Neuronal stem cell (in vitro differentiated cells): Measurements from ENCODE around the gene SGF29.
"Not testable (repeated sequence)": the region's sequence is repeated elsewhere in the genome, so short reads cannot be mapped to it uniquely, and the experiment has no call there.

Experiments
- DNase-seq: peaks from one replicate; pipeline ENCODE4 v3.0.0-alpha.2; 2013; ENCODE audit warnings: low spot score
- H2AFZ ChIP-seq: one replicate; pipeline ENCODE4 v1.6.1; 2013; ENCODE audit warnings: mild to moderate bottlenecking, low read length, inconsistent platforms
- H2AK5ac ChIP-seq: 2 replicates; pipeline ENCODE4 v1.6.1; 2013; ENCODE audit warnings: low read depth, mild to moderate bottlenecking, inconsistent platforms, low read length, moderate library complexity, mixed read lengths
- H2BK120ac ChIP-seq: 2 replicates; pipeline ENCODE4 v1.6.1; 2013; ENCODE audit warnings: low read depth, mild to moderate bottlenecking, inconsistent platforms, low read length, moderate library complexity, mixed read lengths
- H2BK12ac ChIP-seq: one replicate; pipeline ENCODE4 v1.6.1; 2013; ENCODE audit warnings: low read length, inconsistent platforms
- H2BK15ac ChIP-seq: 2 replicates; pipeline ENCODE4 v1.6.1; 2013; ENCODE audit warnings: mild to moderate bottlenecking, low read length, inconsistent platforms, mixed read lengths
- H2BK5ac ChIP-seq: one replicate; pipeline ENCODE4 v1.6.1; 2013; ENCODE audit warnings: inconsistent platforms, mild to moderate bottlenecking, low read length, moderate library complexity
- H3K14ac ChIP-seq: one replicate; pipeline ENCODE4 v1.6.1; 2013; ENCODE audit warnings: low read length, inconsistent platforms
- H3K18ac ChIP-seq: 2 replicates; pipeline ENCODE4 v1.6.1; 2013; ENCODE audit warnings: low read length, inconsistent platforms
- H3K23ac ChIP-seq: 2 replicates; pipeline ENCODE4 v1.6.1; 2013; ENCODE audit warnings: low read depth, mild to moderate bottlenecking, mixed read lengths, low read length, inconsistent platforms; ENCODE audit not compliant: poor library complexity
- H3K27ac ChIP-seq: replicated peaks from 3 replicates; pipeline ENCODE4 v1.5.1; 2013; ENCODE audit warnings: low read length, inconsistent platforms
- H3K27me3 ChIP-seq, 3 experiments: 2 replicates each; pipeline ENCODE4 v1.6.1; 2013; ENCODE audit warnings: low read length in 3 of 3, mild to moderate bottlenecking in 2 of 3, inconsistent platforms in 1 of 3, low read depth in 1 of 3, mixed read lengths in 1 of 3, moderate library complexity in 1 of 3; ENCODE audit not compliant: control insufficient read depth in 3 of 3, insufficient read depth in 3 of 3
- H3K36me3 ChIP-seq, 2 donors: replicated peaks in 1 of 2; 2 replicates each; pipeline ENCODE4 v1.6.1; 2013; ENCODE audit warnings: low read length in 2 of 2; ENCODE audit not compliant: control insufficient read depth in 2 of 2, insufficient read depth in 2 of 2
- H3K4ac ChIP-seq: 2 replicates; pipeline ENCODE4 v1.6.1; 2013; ENCODE audit warnings: inconsistent platforms, mild to moderate bottlenecking, low read length, moderate library complexity
- H3K4me1 ChIP-seq, 2 donors: 1 replicate in 1 of 2; 2 replicates in 1 of 2; pipeline ENCODE4 v1.6.1; 2013; ENCODE audit warnings: low read length in 2 of 2, low read depth in 1 of 2; ENCODE audit not compliant: control insufficient read depth in 2 of 2, insufficient read depth in 1 of 2
- H3K4me2 ChIP-seq: one replicate; pipeline ENCODE4 v1.6.1; 2013; ENCODE audit warnings: mild to moderate bottlenecking, low read length, inconsistent platforms; ENCODE audit not compliant: insufficient read depth, poor library complexity, severe bottlenecking
- H3K4me3 ChIP-seq, 2 donors: 2 replicates each; pipeline ENCODE4 v1.5.1; 2013; ENCODE audit warnings: low read length in 2 of 2, mild to moderate bottlenecking in 2 of 2, inconsistent platforms in 1 of 2, moderate library complexity in 1 of 2
- H3K79me1 ChIP-seq: one replicate; pipeline ENCODE4 v1.6.1; 2013; ENCODE audit warnings: low read depth, mild to moderate bottlenecking, inconsistent platforms, low read length, moderate library complexity
- H3K9ac ChIP-seq: one replicate; pipeline ENCODE4 v1.6.1; 2013; ENCODE audit warnings: mild to moderate bottlenecking, low read depth, low read length, inconsistent platforms; ENCODE audit not compliant: poor library complexity
- H3K9me3 ChIP-seq, 2 donors: replicated peaks in 1 of 2; 2 replicates each; pipeline versions ENCODE3 to v1.6.1; 2013; ENCODE audit warnings: low read length in 2 of 2, mild to moderate bottlenecking in 2 of 2, inconsistent platforms in 1 of 2, low read depth in 1 of 2, mixed read lengths in 1 of 2, moderate library complexity in 1 of 2; ENCODE audit not compliant: control insufficient read depth in 2 of 2, insufficient read depth in 1 of 2
- H4K8ac ChIP-seq: one replicate; pipeline ENCODE4 v1.6.1; 2013; ENCODE audit warnings: low read depth, mild to moderate bottlenecking, inconsistent platforms, low read length, moderate library complexity
- H4K91ac ChIP-seq: one replicate; pipeline ENCODE4 v1.6.1; 2013; ENCODE audit warnings: low read length, low read depth, mild to moderate bottlenecking, inconsistent platforms; ENCODE audit not compliant: poor library complexity
- WGBS, 2 donors: extraction: QIAGEN DNeasy Blood & Tissue Kit; methylation state at CpG; one replicate each; pipeline ENCODE4 v1.1.7; 2013; ENCODE audit warnings: missing lambda C conversion rate in 2 of 2, mixed read lengths in 1 of 2; ENCODE audit not compliant: insufficient read length in 2 of 2, insufficient replicate concordance in 1 of 2; ENCODE audit errors: extremely low coverage in 2 of 2; 5-methylcytosine and 5-hydroxymethylcytosine counted together

Gene SGF29

GRCh38 chr16:28616636-28617035 is 62.9 kb downstream of the SGF29 start:
- Histone ChIP-seq H4K91ac (no peak overlapping the region), H3K4me1 (peaks cover under 1 to 7% of the 10 kb centered on the region in 2 donors), H2BK15ac (no peak overlapping the region), H3K27ac (no peak overlapping the region), H3K36me3 (no peaks in the 10 kb centered on the region), H3K23ac (no peak overlapping the region), H3K4me3 (no peak overlapping the region), H3K27me3 (no peaks in the 10 kb centered on the region), H2BK5ac (no peak overlapping the region), H3K4ac (no peak overlapping the region), H2BK120ac (no peak overlapping the region), H3K4me2 (no peak overlapping the region), H2AK5ac (no peak overlapping the region), H3K18ac (no peak overlapping the region), H2AFZ (no peak overlapping the region), H3K14ac (no peak overlapping the region), H3K9me3 (no peaks in the 10 kb centered on the region), H2BK12ac (no peak overlapping the region), H4K8ac (no peak overlapping the region), H3K79me1 (no peaks in the 10 kb centered on the region), H3K9ac (no peak overlapping the region)
- no peak for DNase-seq
- WGBS, 2 donors = no CpG with 5 or more reads among the region's 7 CpGs

GRCh38 chr16:28617874-28618273 is 64.2 kb downstream of the SGF29 start:
- Histone ChIP-seq H2BK5ac (no peak overlapping the region), H3K4ac (no peak overlapping the region), H3K14ac (no peak overlapping the region), H2AFZ (peak overlapping the region; percentile 64), H3K4me3 (no peak overlapping the region), H3K36me3 (no peaks in the 10 kb centered on the region), H3K23ac (no peak overlapping the region), H4K91ac (no peak overlapping the region), H3K9me3 (no peaks in the 10 kb centered on the region), H2BK120ac (no peak overlapping the region), H4K8ac (no peak overlapping the region), H3K4me2 (no peak overlapping the region), H3K79me1 (no peaks in the 10 kb centered on the region), H3K4me1 (peaks cover 4 to 11% of the 10 kb centered on the region in 2 donors), H2BK15ac (no peak overlapping the region), H2BK12ac (no peak overlapping the region), H3K9ac (no peak overlapping the region), H3K18ac (no peak overlapping the region), H3K27ac (no peak overlapping the region), H3K27me3 (no peaks in the 10 kb centered on the region), H2AK5ac (no peak overlapping the region)
- no CpG with 5 or more reads among the region's 4 CpGs for WGBS, 2 donors
- no peak for DNase-seq

- not testable (repeated sequence) for DNase-seq, H3K9ac ChIP-seq, H3K4me3 ChIP-seq, H3K4ac ChIP-seq, H3K23ac ChIP-seq, H3K4me2 ChIP-seq, H3K27ac ChIP-seq, H2BK120ac ChIP-seq, H2AK5ac ChIP-seq, H2BK5ac ChIP-seq, H3K9me3 ChIP-seq, H2BK12ac ChIP-seq, H3K36me3 ChIP-seq, H3K18ac ChIP-seq, H3K14ac ChIP-seq, H4K91ac ChIP-seq, H2BK15ac ChIP-seq, H3K79me1 ChIP-seq, H3K27me3 ChIP-seq, H2AFZ ChIP-seq, H4K8ac ChIP-seq
- WGBS, 2 donors = no CpG with 5 or more reads among the region's 1 CpG
- H3K4me1 ChIP-seq = peaks cover 4 to 11% of the 10 kb centered on the region in 2 donors
Observed at GRCh38 chr16:28620316-28620715, 66.6 kb downstream of the SGF29 start.

GRCh38 chr16:28621481-28622155 is 67.9 kb downstream of the SGF29 start:
- WGBS, 2 donors = no CpG with 5 or more reads among the region's 7 CpGs
- no peak overlapping the region for H2BK15ac ChIP-seq
- H3K79me1 ChIP-seq = no peaks in the 10 kb centered on the region
- H3K23ac ChIP-seq = no peak overlapping the region
- no peak overlapping the region for H4K91ac ChIP-seq
- H2AK5ac ChIP-seq = no peak overlapping the region
- H3K18ac ChIP-seq = no peak overlapping the region
- no peak overlapping the region for H3K4me2 ChIP-seq
- H2AFZ ChIP-seq = no peak overlapping the region
- H3K14ac ChIP-seq = no peak overlapping the region
- H2BK120ac ChIP-seq = no peak overlapping the region
- H3K4ac ChIP-seq = no peak overlapping the region
- H3K9me3 ChIP-seq = no peaks in the 10 kb centered on the region
- no peak overlapping the region for H2BK5ac ChIP-seq
- H3K4me1 ChIP-seq = peaks cover 4 to 11% of the 10 kb centered on the region in 2 donors
- no peak overlapping the region for H3K9ac ChIP-seq
- H4K8ac ChIP-seq = no peak overlapping the region
- H3K4me3 ChIP-seq = no peak overlapping the region
- no peak overlapping the region for H3K27ac ChIP-seq
- no peaks in the 10 kb centered on the region for H3K36me3 ChIP-seq
- no peaks in the 10 kb centered on the region for H3K27me3 ChIP-seq
- no peak for DNase-seq
- no peak overlapping the region for H2BK12ac ChIP-seq
